HG03108 (cell line): ENCODE measurements around the gene CASP10.

Source experiments
- ATAC-seq: cut with Tn5 transposase; IDR thresholded peaks from one replicate; pipeline ENCODE4 v1.9.1; 2021; ENCODE audit warnings: moderate library complexity; ENCODE audit not compliant: unreplicated experiment

Gene CASP10

DNA sequence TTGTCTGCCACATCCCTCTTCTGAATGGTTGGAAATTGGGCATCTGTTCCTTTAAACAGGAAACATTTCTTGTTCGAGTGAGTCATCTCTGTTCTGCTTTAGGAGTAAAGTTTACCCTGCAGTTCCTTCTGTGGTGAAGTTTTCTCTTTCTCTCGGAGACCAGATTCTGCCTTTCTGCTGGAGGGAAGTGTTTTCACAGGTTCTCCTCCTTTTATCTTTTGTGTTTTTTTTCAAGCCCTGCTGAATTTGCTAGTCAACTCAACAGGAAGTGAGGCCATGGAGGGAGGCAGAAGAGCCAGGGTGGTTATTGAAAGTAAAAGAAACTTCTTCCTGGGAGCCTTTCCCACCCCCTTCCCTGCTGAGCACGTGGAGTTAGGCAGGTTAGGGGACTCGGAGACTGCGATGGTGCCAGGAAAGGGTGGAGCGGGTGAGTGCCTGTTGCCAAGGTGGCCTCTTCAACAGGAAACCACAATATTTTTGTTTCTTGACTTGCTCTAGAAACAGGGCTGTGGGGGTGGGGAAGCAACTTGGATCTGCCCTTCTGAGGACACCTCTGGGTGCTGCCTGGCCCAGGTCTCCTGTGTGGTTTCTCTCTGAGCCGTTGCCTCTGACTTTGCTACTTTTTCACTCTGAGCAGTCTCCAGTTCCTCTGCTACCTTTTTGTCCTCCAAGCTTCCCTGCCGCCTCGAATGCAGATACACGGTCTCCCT is 75.2 kb downstream of the CASP10 start:
- ATAC-seq: peak; percentile 70

DNA sequence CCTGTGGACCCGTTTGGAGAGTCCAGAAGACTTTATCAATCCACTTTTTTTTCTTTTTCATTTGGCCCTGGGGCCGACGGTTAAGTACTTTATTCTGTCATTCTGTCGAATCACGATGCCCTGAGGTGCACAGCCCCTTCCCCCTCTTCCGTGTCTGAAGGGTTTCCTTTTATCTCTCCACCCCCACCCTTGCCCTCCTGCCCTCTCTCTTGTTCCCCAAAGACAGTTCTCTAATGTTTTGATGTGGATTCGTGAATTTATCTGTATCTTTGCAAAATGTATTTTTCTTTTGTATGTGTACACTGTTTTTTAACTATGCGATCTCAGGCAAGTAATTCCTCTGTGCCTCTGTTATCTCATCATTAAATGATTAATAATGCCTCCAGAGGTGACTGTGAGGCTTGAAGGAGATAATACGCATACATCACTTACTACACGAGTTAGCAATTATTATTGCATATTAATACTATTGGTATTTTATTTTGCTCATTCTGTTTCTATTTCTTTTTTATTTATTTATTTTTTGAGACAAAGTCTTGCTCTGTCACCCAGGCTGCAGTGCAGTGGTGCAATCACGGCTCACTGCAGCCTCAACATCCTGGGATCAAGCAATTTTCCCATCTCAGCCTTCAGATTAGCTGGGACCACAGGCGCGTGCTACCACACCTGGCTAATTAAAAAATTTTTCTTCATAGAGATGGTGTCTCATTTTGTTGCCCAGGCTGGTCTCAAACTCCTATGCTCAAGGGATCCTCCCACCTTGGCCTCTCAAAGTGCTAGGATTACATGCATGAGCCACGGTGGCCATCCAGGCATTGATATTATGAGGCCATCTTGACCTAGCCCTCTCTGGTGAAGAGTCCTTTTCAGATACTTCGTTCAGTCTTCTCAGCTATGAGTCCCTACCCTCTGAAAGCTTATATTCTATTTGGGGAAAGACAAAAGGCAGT is 76.0 kb downstream of the CASP10 start:
- ATAC-seq: no peak

DNA sequence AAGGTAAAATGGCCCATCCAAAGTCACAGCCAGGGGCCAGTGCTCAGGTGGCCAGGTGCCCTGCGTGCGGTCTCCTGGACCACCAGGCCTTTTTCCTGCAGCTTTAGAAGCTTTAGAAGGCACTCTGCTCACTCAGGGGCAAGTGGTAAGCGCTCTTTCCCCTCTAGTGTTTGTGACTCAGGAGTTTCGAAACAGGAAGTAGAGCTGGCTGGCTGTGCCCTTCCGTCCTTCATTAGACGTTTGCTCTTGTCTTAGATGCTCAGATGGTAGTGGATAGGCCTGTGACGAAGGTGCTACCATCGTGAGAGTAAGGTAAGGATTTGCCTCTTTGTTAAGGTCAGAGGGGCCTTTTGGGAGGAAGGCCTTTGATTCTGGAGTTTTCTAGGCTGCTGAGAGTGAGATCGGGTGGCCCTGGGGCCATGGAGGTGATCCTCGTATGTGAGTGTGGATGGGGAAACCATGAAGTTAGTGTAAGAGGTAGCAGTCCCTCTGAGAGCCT is 77.4 kb downstream of the CASP10 start, which contains the start of gene CASP8:
CASP8 (plus strand) TSS at position 235 of the 499 bp plus-strand sequence. CDS start 5,951 bp downstream, outside the sequence.
- no peak for ATAC-seq

DNA sequence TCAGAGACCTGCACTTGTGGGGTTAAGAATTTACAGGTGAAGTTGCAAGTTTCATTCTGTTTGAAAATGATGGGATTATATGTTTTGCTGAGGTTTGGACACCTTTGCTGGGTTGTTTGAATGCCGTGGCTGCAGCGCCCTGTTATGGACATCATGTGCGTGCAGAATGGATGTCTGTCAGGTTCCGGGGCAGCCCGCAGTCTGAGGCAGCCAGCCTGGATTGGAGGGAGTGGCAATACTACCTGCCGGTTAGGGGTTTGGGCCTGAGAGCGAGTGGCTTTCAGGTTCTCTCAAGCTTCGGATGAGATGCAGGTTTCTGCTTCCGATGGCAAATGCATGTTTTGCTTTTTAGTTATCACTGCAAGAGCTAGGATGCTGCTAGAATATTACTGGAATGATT is 78.5 kb downstream of the CASP10 start:
- ATAC-seq: no peak

DNA sequence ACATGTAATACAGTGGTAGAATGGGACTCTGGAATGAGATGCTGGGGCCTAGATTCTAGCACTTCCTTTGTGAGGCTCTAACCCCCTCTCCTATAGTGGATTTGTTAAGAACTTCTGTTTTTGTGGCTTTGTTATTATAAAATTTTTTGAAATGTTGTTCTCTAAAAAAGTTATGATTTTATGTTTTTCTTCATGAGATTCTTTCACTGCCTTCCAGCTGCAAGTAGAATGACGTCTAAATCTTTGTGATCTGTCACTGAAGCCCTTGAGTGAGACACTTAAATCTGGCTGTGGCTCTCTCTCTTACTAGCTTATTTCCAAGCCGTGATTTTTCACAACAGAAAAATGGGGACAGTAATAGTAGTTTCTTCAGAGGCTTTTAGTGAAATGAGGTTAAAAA is 79.0 kb downstream of the CASP10 start:
- ATAC-seq: no peak

DNA sequence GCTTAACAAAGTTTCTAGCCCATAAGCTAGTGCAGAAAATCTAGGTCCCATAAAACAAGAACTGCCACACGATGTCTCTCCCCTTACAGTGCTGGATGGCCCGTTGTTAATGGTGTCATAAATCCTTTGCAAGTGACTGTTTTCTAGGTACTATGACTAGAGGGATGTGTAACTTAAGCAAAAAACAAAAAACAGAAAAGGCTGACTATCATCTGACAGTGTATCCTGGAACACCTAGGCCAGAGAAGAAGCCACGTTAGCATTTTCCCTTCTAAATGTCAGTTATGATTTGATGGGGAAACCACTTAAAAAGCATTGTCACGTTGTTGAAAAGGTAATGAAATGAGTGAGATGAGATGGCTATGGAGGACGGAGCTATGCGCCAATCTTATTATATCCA is 79.8 kb downstream of the CASP10 start:
- no peak for ATAC-seq

DNA sequence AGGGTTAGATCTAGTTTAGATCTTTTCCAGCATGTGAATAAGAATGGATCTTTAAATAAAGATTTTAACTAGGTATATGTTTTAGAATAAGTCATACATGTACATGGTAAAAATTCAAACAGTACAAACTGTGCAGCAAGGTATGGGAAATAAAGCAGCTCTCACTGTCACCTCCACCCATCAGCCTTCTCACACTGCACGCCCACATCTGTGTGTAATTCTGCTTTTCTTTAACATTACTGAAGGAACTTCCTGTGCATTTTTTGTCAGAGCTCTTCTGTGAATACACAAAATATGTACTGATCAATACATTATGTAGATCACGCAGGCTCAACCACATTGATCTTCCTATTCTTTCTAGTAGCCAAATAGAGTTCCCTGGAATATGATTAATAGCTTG is 80.8 kb downstream of the CASP10 start:
- ATAC-seq: no peak

DNA sequence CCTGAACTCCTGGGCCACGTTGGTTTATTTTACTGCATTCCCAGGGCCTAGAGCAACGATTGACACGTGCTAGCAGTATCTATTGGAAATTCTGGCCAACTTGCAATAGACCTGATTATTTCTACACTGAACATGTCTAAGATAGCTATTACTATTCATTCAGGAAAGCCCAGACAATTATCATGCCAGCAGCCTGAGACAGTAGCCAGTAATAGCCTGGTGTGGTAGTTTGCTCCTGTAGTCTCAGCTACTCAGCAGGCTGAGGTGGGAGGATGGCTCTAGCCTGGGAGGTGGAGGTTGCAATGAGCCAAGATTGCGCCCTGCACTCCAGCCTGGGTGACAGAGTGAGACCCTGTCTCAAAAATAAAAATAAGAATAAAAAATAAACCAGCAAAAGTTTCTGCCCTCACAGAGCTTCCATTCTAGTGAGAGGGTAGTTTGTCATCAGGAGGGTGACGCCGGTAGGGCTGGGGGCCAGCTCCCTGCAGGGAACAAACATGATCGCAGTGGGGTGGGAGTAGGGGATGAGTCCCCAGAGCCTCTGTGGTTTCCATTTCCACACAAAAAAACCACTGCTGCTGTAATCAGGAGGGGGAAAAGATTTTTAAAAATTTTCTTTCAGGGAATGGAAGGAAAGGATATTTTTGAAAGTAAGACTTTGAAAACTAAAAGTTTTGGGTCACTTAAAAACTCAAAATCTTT is 81.7 kb downstream of the CASP10 start:
- ATAC-seq: no peak

DNA sequence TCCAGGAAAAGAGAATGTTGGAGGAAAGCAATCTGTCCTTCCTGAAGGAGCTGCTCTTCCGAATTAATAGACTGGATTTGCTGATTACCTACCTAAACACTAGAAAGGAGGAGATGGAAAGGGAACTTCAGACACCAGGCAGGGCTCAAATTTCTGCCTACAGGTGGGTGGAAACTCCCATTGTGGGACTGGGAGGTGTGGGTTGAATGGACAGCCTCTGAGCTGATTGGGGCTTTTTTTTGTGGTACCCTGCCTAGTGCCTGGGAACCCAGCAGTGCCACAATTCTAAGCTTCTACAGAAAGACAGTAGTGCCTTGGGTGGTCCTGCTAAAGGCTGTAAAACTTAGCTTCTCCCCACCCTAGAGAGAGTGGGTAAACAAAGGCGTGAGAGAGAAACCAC is 83.7 kb downstream of the CASP10 start:
- ATAC-seq: no peak

DNA sequence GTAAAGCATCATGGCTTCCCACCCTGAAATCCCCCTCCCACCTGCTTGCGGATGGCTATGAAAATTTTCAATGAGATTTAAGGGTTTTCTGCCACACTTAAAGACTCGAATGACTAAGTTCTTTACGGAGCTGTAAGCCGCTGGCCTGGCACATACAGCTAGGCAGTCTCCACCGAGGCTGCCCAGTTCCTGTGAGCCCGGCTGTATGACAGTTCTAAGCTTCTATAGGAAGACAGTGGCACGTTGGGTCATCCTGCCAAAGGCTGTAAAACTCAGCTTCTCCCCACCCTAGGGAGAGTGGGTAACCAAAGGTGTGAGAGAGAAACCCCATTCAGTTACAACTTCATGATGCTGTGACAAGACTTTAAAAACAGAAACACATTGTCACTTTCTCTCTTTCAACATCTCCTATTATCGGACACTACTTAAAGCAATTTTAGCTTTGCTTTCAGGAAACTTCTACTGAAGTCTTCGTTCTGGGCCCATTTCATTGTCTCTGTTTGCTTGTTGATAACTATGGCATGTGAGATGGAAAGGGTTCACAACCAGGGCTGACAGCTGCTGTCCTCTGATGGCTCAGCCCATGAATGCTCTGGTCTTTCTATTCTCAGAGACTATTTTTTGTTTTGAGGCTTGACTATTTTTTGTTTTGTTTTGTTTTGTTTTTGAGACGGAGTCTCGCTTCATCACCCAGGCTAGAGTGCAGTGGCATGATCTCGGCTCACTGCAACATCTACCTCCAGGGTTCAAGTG is 84.5 kb downstream of the CASP10 start:
- ATAC-seq: no peak

DNA sequence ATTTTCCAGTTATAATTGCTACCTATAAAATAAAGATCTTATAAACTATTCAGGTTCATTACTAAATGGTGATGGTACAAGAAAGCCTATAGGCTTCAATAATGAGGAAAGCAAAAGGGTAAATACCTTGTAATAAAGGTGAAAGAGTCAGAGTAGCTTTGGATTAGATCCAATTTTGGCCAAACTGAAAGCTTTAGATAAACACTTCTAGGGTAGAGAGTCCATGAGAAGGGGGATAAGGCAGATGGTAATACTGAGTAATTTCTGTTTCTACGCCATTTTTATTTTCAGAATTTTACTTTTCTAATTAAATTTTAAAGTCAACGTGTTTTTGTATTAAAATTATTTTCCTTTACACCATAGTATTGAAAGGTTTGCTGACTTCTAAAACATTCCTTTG is 86.8 kb downstream of the CASP10 start:
- ATAC-seq: no peak

DNA sequence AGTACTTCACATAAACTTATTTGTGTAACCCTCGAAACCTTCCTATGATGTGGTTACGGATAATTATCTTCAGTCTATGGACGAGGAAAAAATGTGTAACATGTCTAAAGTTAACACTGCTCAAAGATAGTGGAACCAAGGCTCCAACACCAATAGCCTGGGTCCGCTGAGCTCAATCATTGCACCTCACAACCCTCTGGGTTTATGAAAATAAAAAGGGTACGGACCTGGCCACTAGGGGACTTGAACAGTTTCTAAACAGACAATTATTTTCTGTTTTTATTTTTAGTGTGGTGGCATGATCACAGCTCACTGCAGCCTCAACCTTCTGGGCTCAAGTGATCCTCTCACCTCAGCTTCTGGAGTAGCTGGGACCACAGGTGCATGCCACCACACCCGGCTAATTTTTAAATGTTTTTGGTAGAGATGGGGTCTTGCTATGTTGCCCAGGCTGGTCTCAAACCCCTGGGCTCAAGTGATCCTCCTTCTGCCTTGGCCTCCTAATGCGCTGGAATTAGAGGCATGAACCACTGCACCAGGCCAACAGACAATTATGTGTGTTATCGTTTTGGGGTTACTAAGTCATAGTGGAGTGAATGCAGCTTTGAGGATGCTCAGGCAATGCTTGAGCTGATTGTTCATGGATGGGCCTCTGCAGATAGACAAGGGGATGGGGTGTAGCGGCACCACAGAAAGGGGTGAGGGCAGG is 87.5 kb downstream of the CASP10 start:
- no peak for ATAC-seq

DNA sequence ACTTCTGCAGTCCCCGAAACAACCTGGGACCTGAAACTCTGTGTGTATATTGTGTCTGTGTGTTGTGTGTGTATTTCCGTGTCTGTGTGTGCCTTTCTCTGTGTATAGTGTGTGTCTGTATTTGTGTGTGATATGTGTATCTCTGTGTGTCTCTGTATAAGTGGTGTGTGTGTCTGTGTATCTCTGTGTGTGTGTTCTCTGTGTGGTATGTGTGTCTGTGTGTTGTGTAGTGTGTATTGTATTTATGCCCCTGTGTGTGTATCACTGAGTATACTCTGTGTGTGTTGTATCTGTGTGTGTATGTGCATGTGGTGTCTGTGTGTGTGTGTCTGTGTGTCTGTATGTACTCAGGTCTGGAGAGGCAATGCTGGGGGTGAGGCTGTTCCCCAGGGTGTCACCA is 89.0 kb downstream of the CASP10 start:
- ATAC-seq: no peak

DNA sequence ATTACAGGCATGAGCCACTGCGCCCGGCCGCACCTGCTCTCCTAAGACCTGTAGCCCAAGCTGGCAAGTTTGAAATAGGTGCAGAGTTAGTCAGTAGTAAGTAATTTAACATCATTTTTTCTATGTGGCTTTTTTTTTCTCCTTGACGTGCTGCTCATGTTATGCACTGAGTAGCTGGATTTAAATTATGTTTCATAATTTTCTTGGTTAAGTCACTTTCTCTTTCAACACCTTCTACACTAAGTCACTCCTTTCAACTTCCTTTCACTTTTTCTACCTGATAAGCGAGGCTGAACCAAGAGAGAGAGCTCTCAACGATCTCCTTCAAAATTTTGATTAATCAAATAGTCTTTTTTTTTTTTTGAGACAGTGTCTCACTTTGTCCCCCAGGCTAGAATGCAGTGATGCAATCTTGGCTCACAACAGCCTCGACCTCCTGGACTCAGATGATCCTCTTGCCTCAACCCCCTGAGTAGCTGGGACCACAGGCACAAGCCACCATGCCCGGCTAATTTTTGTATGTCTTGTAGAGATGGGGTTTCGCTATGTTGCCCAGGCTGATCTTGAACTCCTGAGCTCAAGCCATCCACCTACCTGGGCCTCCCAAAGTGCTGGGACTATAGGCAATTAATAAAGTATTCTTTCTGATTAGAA is 90.5 kb downstream of the CASP10 start:
- no peak for ATAC-seq

DNA sequence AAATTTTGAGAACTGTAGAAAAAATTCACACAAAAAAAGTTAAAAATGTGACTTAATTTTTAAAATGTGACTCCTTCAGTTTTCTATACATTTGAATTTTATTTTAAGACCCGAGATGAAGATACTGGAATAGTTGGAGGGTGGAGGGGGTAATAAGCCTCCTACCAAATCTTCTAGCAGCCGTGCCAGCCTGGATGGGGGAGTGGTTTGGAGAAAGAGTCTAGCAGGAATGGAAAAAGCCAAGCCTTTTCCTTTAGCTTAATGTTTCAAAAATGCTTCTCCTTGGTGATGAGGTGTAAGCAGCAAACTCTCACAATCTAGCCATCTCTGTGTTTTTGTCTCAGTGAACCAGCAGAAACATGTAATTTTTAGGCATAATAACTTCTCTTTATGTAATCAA is 92.1 kb downstream of the CASP10 start:
- no peak for ATAC-seq

DNA sequence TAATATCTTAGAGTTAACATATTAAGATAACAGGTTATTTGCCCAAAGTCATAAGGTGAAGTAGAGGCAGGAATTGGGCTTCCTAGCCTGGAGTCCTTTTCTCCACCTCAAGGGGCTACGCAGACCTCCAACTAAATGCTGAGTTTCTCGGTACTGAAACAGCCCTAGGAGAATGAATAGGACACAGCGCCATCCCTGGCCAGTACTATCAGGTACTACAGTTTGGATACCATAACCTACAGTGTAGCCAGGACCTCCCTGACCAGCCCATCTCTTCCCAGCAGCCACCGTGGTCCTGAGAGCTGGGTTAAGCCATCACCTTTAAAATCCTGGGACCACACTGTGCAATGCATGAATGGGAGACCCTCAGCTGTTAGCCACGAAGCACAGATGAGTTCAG is 93.0 kb downstream of the CASP10 start:
- no peak for ATAC-seq

DNA sequence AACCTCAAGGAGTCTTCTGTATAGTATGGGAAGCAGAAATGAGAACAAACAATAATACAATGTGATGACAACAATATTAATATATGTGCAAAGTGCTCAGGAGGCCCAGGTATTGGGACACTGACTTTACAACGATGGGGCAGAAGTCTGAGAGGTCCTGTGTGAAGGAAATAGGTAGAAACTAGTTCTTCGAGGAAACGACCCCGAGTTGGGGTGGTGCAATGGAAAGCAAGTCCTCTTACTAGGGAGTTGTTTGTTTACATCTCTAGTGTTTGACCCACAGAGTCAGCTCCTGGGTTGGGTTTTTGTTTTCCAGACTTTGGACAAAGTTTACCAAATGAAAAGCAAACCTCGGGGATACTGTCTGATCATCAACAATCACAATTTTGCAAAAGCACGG is 93.6 kb downstream of the CASP10 start:
- ATAC-seq: no peak
